MM.1S (cell line): ENCODE data around the gene DUSP7.

ENCODE experiments used
- EZH2 ChIP-seq: fragments of 300-600 bp; sonication (generic); optimal IDR thresholded peaks from 2 replicates; pipeline ENCODE3; 2017; ENCODE audit warnings: low read depth, mild to moderate bottlenecking, antibody characterized with exemption, low read length, mixed read lengths
- EZH2phosphoT487 ChIP-seq: fragments of 300-600 bp; sonication (generic); IDR thresholded peaks from 2 replicates; pipeline ENCODE4 v1.6.1; 2018; ENCODE audit warnings: antibody characterized with exemption, low read length
- TF ChIP-seq, protein P1 (sequence below): fragments of 300-600 bp; sonication (generic); IDR thresholded peaks from 2 replicates; pipeline ENCODE4 v1.5.1; 2016; ENCODE audit warnings: antibody characterized with exemption, low read length, mixed read lengths

DNA sequence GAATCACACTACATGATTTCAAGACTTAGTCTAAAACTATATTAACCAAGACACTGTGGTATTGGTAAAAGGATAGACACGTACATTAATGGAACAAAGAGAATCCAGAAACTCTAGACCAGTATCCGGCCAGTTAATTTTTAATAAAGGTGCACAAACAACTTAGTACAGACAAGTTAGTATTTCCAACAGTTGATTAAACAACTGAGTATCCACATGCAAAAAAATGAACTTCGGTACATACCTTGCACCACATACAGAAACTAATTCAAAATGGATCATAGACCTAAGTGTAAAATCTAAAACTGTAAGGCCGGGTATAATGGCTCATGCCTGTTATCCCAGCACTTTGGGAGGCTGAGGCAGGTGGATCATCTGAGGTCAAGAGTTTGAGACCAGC lies 46.6 kb upstream of the DUSP7 start:
- TF ChIP-seq EZH2 (no peak), EZH2phosphoT487 (no peak)
- TF ChIP-seq, protein P1, sequence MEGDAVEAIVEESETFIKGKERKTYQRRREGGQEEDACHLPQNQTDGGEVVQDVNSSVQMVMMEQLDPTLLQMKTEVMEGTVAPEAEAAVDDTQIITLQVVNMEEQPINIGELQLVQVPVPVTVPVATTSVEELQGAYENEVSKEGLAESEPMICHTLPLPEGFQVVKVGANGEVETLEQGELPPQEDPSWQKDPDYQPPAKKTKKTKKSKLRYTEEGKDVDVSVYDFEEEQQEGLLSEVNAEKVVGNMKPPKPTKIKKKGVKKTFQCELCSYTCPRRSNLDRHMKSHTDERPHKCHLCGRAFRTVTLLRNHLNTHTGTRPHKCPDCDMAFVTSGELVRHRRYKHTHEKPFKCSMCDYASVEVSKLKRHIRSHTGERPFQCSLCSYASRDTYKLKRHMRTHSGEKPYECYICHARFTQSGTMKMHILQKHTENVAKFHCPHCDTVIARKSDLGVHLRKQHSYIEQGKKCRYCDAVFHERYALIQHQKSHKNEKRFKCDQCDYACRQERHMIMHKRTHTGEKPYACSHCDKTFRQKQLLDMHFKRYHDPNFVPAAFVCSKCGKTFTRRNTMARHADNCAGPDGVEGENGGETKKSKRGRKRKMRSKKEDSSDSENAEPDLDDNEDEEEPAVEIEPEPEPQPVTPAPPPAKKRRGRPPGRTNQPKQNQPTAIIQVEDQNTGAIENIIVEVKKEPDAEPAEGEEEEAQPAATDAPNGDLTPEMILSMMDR: no peak
